Ishikawa (cell line): ENCODE measurements around the gene SYTL3.

Experiments used
- CEBPB ChIP-seq: IDR thresholded peaks from 2 replicates; pipeline ENCODE4 v1.6.1; 2012
- CREB1 ChIP-seq: IDR thresholded peaks from 2 replicates; pipeline ENCODE4 v1.6.1; 2012; ENCODE audit warnings: low read depth
- EGR1 ChIP-seq: IDR thresholded peaks from 2 replicates; pipeline ENCODE4 v1.6.1; 2012
- EP300 ChIP-seq: IDR thresholded peaks from 2 replicates; pipeline ENCODE4 v1.6.1; 2012; ENCODE audit warnings: borderline replicate concordance
- FOXM1 ChIP-seq: IDR thresholded peaks from 2 replicates; pipeline ENCODE4 v1.6.1; 2012; ENCODE audit warnings: low read depth, borderline replicate concordance
- RAD21 ChIP-seq: IDR thresholded peaks from 2 replicates; pipeline ENCODE4 v1.6.1; 2012; ENCODE audit warnings: low read depth
- TAF1 ChIP-seq: IDR thresholded peaks from 2 replicates; pipeline ENCODE4 v1.6.1; 2012; ENCODE audit warnings: low read depth, mild to moderate bottlenecking
- TCF12 ChIP-seq: IDR thresholded peaks from 2 replicates; pipeline ENCODE4 v1.6.1; 2012; ENCODE audit warnings: low read depth
- TEAD4 ChIP-seq: IDR thresholded peaks from 2 replicates; pipeline ENCODE4 v1.6.1; 2012
- YY1 ChIP-seq: IDR thresholded peaks from 2 replicates; pipeline ENCODE4 v1.6.1; 2012; ENCODE audit warnings: low read depth
- ZBTB7A ChIP-seq: IDR thresholded peaks from 2 replicates; pipeline ENCODE4 v1.6.1; 2012; ENCODE audit warnings: low read depth
- TF ChIP-seq, protein P1 (sequence below): IDR thresholded peaks from 2 replicates; pipeline ENCODE4 v1.6.1; 2012; ENCODE audit warnings: low read depth, mild to moderate bottlenecking
- TF ChIP-seq, protein P2 (sequence below): IDR thresholded peaks from 2 replicates; pipeline ENCODE4 v1.6.1; 2012
- TF ChIP-seq, protein P3 (sequence below): IDR thresholded peaks from 2 replicates; pipeline ENCODE4 v1.6.1; 2012

DNA sequence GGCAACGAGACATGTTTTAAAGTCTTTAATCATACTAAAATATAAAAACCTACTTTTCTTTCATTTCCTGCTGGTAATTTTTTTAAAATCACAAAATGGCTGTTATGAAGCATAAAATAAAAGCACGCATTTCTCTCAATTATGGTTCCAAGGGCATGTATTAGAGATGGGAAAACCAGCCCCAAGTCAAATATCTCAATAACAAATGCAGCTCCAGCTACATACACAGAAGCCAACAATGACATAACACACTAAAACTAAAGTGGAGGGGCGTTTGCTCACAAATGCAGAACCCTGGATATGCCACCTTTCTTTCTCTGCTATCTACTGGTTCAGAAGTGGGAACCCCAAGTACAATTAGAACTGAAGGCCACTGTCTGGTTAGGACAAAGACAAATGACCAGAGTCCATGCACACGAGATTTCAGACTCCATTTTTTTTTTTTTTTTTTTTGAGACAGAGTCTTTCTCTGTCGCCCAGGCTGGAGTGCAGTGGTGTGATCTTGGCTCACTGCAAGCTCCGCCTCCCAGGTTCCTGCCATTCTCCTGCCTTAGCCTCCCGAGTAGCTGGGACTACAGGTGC, 141.5 kb downstream of the SYTL3 start:
- TF ChIP-seq, protein P1, sequence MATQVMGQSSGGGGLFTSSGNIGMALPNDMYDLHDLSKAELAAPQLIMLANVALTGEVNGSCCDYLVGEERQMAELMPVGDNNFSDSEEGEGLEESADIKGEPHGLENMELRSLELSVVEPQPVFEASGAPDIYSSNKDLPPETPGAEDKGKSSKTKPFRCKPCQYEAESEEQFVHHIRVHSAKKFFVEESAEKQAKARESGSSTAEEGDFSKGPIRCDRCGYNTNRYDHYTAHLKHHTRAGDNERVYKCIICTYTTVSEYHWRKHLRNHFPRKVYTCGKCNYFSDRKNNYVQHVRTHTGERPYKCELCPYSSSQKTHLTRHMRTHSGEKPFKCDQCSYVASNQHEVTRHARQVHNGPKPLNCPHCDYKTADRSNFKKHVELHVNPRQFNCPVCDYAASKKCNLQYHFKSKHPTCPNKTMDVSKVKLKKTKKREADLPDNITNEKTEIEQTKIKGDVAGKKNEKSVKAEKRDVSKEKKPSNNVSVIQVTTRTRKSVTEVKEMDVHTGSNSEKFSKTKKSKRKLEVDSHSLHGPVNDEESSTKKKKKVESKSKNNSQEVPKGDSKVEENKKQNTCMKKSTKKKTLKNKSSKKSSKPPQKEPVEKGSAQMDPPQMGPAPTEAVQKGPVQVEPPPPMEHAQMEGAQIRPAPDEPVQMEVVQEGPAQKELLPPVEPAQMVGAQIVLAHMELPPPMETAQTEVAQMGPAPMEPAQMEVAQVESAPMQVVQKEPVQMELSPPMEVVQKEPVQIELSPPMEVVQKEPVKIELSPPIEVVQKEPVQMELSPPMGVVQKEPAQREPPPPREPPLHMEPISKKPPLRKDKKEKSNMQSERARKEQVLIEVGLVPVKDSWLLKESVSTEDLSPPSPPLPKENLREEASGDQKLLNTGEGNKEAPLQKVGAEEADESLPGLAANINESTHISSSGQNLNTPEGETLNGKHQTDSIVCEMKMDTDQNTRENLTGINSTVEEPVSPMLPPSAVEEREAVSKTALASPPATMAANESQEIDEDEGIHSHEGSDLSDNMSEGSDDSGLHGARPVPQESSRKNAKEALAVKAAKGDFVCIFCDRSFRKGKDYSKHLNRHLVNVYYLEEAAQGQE = no peak
- TF ChIP-seq EP300 = no peak
- no peak for TF ChIP-seq RAD21
- TF ChIP-seq, protein P2, sequence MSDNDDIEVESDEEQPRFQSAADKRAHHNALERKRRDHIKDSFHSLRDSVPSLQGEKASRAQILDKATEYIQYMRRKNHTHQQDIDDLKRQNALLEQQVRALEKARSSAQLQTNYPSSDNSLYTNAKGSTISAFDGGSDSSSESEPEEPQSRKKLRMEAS = no peak
- no peak for TF ChIP-seq YY1
- TF ChIP-seq TCF12 = no peak
- TF ChIP-seq TAF1 = no peak
- TF ChIP-seq EGR1 = no peak
- no peak for TF ChIP-seq CREB1
- no peak for TF ChIP-seq CEBPB
- TF ChIP-seq FOXM1 = no peak
- no peak for TF ChIP-seq TEAD4
- TF ChIP-seq ZBTB7A = no peak
- TF ChIP-seq, protein P3, sequence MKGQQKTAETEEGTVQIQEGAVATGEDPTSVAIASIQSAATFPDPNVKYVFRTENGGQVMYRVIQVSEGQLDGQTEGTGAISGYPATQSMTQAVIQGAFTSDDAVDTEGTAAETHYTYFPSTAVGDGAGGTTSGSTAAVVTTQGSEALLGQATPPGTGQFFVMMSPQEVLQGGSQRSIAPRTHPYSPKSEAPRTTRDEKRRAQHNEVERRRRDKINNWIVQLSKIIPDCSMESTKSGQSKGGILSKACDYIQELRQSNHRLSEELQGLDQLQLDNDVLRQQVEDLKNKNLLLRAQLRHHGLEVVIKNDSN = no peak
